OCI-LY3 (cell line): ENCODE measurements around the gene PZP.

Experiments used
- H2AFZ ChIP-seq: fragments of 200-600, 300-600 bp; shearing (Covaris generic); 2 replicates; pipeline ENCODE4 v1.6.0; 2014; ENCODE audit warnings: antibody characterized with exemption, low read depth, low read length
- H3K27ac ChIP-seq: fragments of 200-600, 300-600 bp; sonication (generic); 2 replicates; pipeline ENCODE4 v1.5.1; 2014; ENCODE audit warnings: mild to moderate bottlenecking, low read length, moderate library complexity, mixed read lengths
- H3K27me3 ChIP-seq: fragments of 200-600, 300-600 bp; sonication (generic); 2 replicates; pipeline ENCODE4 v1.6.1; 2014; ENCODE audit warnings: low read depth, low read length, mixed read lengths
- H3K36me3 ChIP-seq: fragments of 200-600, 300-600 bp; sonication (generic); replicated peaks from 2 replicates; pipeline ENCODE3; 2014; ENCODE audit warnings: low read depth, low read length, mixed read lengths
- H3K4me1 ChIP-seq: fragments of 300-600, 200-600 bp; sonication (generic); 2 replicates; pipeline ENCODE4 v1.6.1; 2014; ENCODE audit warnings: low read length, mixed read lengths
- H3K4me2 ChIP-seq: fragments of 200-600, 300-600 bp; sonication (generic); 2 replicates; pipeline ENCODE4 v1.6.1; 2014; ENCODE audit warnings: low read length, mixed read lengths
- H3K4me3 ChIP-seq: fragments of 300-600, 200-600 bp; sonication (generic); 2 replicates; pipeline ENCODE4 v1.5.1; 2014; ENCODE audit warnings: antibody characterized with exemption, mild to moderate bottlenecking, low read length, moderate library complexity
- H3K79me2 ChIP-seq: fragments of 300-600, 200-600 bp; shearing (Covaris generic); 2 replicates; pipeline ENCODE4 v1.6.1; 2014; ENCODE audit warnings: mild to moderate bottlenecking, low read length, mixed read lengths
- H3K9ac ChIP-seq: fragments of 300-600, 200-600 bp; shearing (Covaris generic); 2 replicates; pipeline ENCODE4 v1.6.0; 2014; ENCODE audit warnings: mild to moderate bottlenecking, low read length, moderate library complexity
- H3K9me3 ChIP-seq: fragments of 200-600, 300-600 bp; shearing (Covaris generic); 2 replicates; pipeline ENCODE4 v1.6.1; 2014; ENCODE audit warnings: low read length, mixed read lengths; ENCODE audit not compliant: insufficient read depth
- H4K20me1 ChIP-seq: fragments of 200-600, 300-600 bp; sonication (generic); 2 replicates; pipeline ENCODE4 v1.6.1; 2016; ENCODE audit warnings: low read length, mixed read lengths; ENCODE audit not compliant: insufficient read depth
- CTCF ChIP-seq: fragments of 200-600, 300-600 bp; sonication (generic); IDR thresholded peaks from 2 replicates; pipeline ENCODE4 v1.5.1; 2014; ENCODE audit warnings: antibody characterized with exemption, low read length, low read depth
- EZH2phosphoT487 ChIP-seq: fragments of 200-600 bp; shearing (Covaris generic); IDR thresholded peaks from 2 replicates; pipeline ENCODE4 v1.6.1; 2018; ENCODE audit warnings: antibody characterized with exemption, mixed run types, low read depth

PZP gene

GRCh38 chr12:9115731-9116559 lies 92.2 kb downstream of the PZP start, which contains the start of gene A2M:
TSS of gene A2M (minus strand) at chr12:9115919. CDS start at chr12:9115849, 70 bp downstream.
- peak within 1 kb of the TSS; percentile 65 for H3K4me2 ChIP-seq
- H3K4me3 ChIP-seq = peak within 1 kb of the TSS; percentile 43
- H4K20me1 ChIP-seq = no peaks in the 10 kb centered on the region
- no peak for TF ChIP-seq EZH2phosphoT487
- no peak within 1 kb of the TSS for H3K27ac ChIP-seq
- no peaks in the 10 kb centered on the region for H3K36me3 ChIP-seq
- H3K9me3 ChIP-seq = no peaks in the 10 kb centered on the region
- no peak within 1 kb of the TSS for H3K9ac ChIP-seq
- H2AFZ ChIP-seq = 0 out of 2 replicates have a peak within 1 kb of the TSS, but pooled peaks have one; percentile 21
- H3K79me2 ChIP-seq = no peaks in the 10 kb centered on the region
- H3K4me1 ChIP-seq = peaks cover 41% of the 10 kb centered on the region
- H3K27me3 ChIP-seq = no peaks in the 10 kb centered on the region

GRCh38 chr12:9114946-9115345 lies 93.2 kb downstream of the PZP start:
- TF ChIP-seq EZH2phosphoT487 (no peak), CTCF (no peak)
- no peak overlapping the region for H3K4me3 ChIP-seq
- H3K27ac ChIP-seq = no peak overlapping the region
- no peak overlapping the region for H3K4me2 ChIP-seq
- peaks cover 41% of the 10 kb centered on the region for H3K4me1 ChIP-seq
- no peaks in the 10 kb centered on the region for H3K79me2 ChIP-seq
- H3K9ac ChIP-seq = no peak overlapping the region
- H3K36me3 ChIP-seq = no peaks in the 10 kb centered on the region
- H3K27me3 ChIP-seq = no peaks in the 10 kb centered on the region
- H4K20me1 ChIP-seq = no peaks in the 10 kb centered on the region
- no peaks in the 10 kb centered on the region for H3K9me3 ChIP-seq
- no peak overlapping the region for H2AFZ ChIP-seq

- no peak overlapping the region for H2AFZ ChIP-seq
- H3K9ac ChIP-seq = no peak overlapping the region
- H3K4me3 ChIP-seq = no peak overlapping the region
- no peaks in the 10 kb centered on the region for H4K20me1 ChIP-seq
- H3K79me2 ChIP-seq = no peaks in the 10 kb centered on the region
- no peaks in the 10 kb centered on the region for H3K27me3 ChIP-seq
- H3K4me1 ChIP-seq = peaks cover 46% of the 10 kb centered on the region
- no peak overlapping the region for H3K27ac ChIP-seq
- no peaks in the 10 kb centered on the region for H3K9me3 ChIP-seq
- H3K4me2 ChIP-seq = no peak overlapping the region
- TF ChIP-seq CTCF (no peak), EZH2phosphoT487 (no peak)
- no peaks in the 10 kb centered on the region for H3K36me3 ChIP-seq
Observed at GRCh38 chr12:9113987-9114309, 94.2 kb downstream of the PZP start.

GRCh38 chr12:9113296-9113986 lies 94.8 kb downstream of the PZP start:
- Histone ChIP-seq H3K9me3 (no peaks in the 10 kb centered on the region), H4K20me1 (no peaks in the 10 kb centered on the region), H3K79me2 (no peaks in the 10 kb centered on the region), H3K9ac (no peak overlapping the region), H3K27me3 (no peaks in the 10 kb centered on the region), H3K4me1 (peaks cover 41% of the 10 kb centered on the region), H3K4me3 (no peak overlapping the region), H3K4me2 (no peak overlapping the region), H2AFZ (no peak overlapping the region), H3K36me3 (no peaks in the 10 kb centered on the region), H3K27ac (no peak overlapping the region)
- TF ChIP-seq EZH2phosphoT487 (no peak), CTCF (no peak)
